Measurements from ENCODE around the gene KIF6.

DNA sequence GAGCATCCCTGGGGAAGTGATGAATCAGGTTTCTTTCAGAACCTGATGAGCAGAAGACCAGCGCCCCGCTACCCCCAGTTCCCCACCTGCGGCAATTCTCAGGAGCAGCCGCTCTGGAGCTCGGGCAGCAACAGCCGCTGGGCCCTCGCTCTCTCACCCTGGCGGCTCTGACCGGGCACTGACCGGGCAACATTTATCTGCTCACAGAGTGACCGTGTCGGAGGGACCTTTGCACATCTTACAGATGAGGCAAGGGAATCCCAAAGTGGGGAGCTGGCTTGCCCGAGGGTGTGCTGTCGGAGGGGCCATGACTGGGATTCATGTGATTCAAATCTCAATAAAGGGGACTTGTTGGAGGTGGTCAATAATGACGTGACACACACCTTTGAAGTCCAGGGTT is 376.5 kb downstream of the KIF6 start:
- TF ChIP-seq, protein P1, sequence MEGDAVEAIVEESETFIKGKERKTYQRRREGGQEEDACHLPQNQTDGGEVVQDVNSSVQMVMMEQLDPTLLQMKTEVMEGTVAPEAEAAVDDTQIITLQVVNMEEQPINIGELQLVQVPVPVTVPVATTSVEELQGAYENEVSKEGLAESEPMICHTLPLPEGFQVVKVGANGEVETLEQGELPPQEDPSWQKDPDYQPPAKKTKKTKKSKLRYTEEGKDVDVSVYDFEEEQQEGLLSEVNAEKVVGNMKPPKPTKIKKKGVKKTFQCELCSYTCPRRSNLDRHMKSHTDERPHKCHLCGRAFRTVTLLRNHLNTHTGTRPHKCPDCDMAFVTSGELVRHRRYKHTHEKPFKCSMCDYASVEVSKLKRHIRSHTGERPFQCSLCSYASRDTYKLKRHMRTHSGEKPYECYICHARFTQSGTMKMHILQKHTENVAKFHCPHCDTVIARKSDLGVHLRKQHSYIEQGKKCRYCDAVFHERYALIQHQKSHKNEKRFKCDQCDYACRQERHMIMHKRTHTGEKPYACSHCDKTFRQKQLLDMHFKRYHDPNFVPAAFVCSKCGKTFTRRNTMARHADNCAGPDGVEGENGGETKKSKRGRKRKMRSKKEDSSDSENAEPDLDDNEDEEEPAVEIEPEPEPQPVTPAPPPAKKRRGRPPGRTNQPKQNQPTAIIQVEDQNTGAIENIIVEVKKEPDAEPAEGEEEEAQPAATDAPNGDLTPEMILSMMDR (optimal IDR thresholded peaks at IDR 0.05 in 1 of 3, IDR thresholded peaks at IDR 0.05 in 1 of 3, conservative IDR thresholded peaks at IDR 0.05 in 1 of 3; ENCODE audit: extremely low read depth in 1 of 3, insufficient read depth in 2 of 3, low read length in 3 of 3): no peak
- TF ChIP-seq EZH2 (IDR thresholded peaks at IDR 0.05; ENCODE audit: low read length): no peak
